H1 (cell line): ENCODE measurements around the gene BBS1. TPM values are rescaled to one million over a fixed set of nuclear protein-coding genes. Genes with fewer than 3 reads are reported as not detected.

Experiments
- TAF1 ChIP-seq: IDR thresholded peaks from 2 replicates; pipeline ENCODE4 v1.6.1; 2011; ENCODE audit warnings: mild to moderate bottlenecking, low read depth, low read length
- polyA plus RNA-seq, 7 experiments: library from polyadenylated mRNA; depleted of rRNA in 3 of 7; stranded (reverse) in 5 of 7; unstranded in 2 of 7; fragments of >200 nt in 5 of 7; fragments of 200-250 nt in 2 of 7; gene quantifications; 1 replicate in 5 of 7; 2 replicates in 1 of 7; 4 replicates in 1 of 7; pipeline versions ENCODE4 v1.2.1 to v1.2.3, GENCODE V29; 2011 to 2013; ENCODE audit warnings: missing spikeins in 2 of 7, mixed read lengths in 2 of 7
- total RNA-seq: library from RNA; stranded (reverse); fragmentation: NEBNext Ultra II Directional; extraction: Animal tissue kit (Norgen Biotek cat#: 25700); gene quantifications from 2 replicates; pipeline ENCODE4 v1.2.1, GENCODE V29; 2021

BBS1 gene
- total and polyA plus RNA-seq, 2 of the 8 experiments (the other 6 are each of a cell fraction or from before 2014, with no cell fraction given): 19.1 to 19.5 TPM

- no peak for TF ChIP-seq TAF1
Measured at GRCh38 chr11:66464916-66465315, 45.5 kb upstream of the BBS1 start (continued).
